Panc1 (cell line): ENCODE results near the gene INHBB. TPM values are rescaled to one million over a fixed set of nuclear protein-coding genes. Genes with fewer than 3 reads are reported as not detected.

Source experiments
- ATAC-seq: fragments of 200-7000 bp; cut with Tn5 transposase; 2 replicates; pipeline ENCODE4 v1.9.1; 2020; ENCODE audit warnings: mild to moderate bottlenecking, moderate library complexity
- BruUV-seq: library from RNA; stranded (reverse); fragments of 400-500 nt; replicated peaks from 2 replicates; lab custom pipeline; 2021; lab: Mats Ljungman, UMichigan
- CTCF ChIA-PET: fragments of 300-600 bp; sonication (Branson Sonifier 250); formaldehyde crosslinking; loops from one replicate; lab custom pipeline; 2022; ENCODE audit warnings: antibody characterized with exemption; lab: Charles Lee
- POLR2A ChIA-PET: fragments of 300-600 bp; sonication (Branson Sonifier 250); formaldehyde crosslinking; loops from one replicate; lab custom pipeline; 2022; ENCODE audit warnings: antibody characterized with exemption; lab: Charles Lee
- DNase-seq: peaks from one replicate; pipeline ENCODE4 v3.0.0-alpha.2; 2010; ENCODE audit warnings: low read depth, low spot score
- H3K27ac ChIP-seq: 2 replicates; pipeline ENCODE4 v1.5.1; 2011; ENCODE audit warnings: mild to moderate bottlenecking, low read length, inconsistent platforms
- H3K27me3 ChIP-seq: fragments of 200-500 bp; sonication (Bioruptor generic); 2 replicates; pipeline ENCODE4 v1.6.0; 2014; ENCODE audit warnings: low read length, inconsistent platforms; ENCODE audit not compliant: control insufficient read depth, insufficient read depth
- H3K36me3 ChIP-seq: fragments of 200-500 bp; sonication (Bioruptor generic); 2 replicates; pipeline ENCODE4 v1.5.1; 2014; ENCODE audit warnings: inconsistent platforms, mild to moderate bottlenecking, low read length, moderate library complexity; ENCODE audit not compliant: control insufficient read depth, insufficient read depth
- H3K4me1 ChIP-seq: 2 replicates; pipeline ENCODE4 v1.5.1; 2011; ENCODE audit warnings: inconsistent platforms, mild to moderate bottlenecking, low read length, moderate library complexity; ENCODE audit not compliant: control insufficient read depth, insufficient read depth
- H3K4me3 ChIP-seq, 2 experiments: 2 replicates each; pipeline ENCODE4 v1.5.1; 2011 to 2012; ENCODE audit warnings: low read depth in 2 of 2, low read length in 2 of 2, mild to moderate bottlenecking in 2 of 2, inconsistent platforms in 1 of 2, moderate library complexity in 1 of 2
- H3K9me3 ChIP-seq: fragments of 200-500 bp; sonication (Bioruptor generic); 2 replicates; pipeline ENCODE4 v1.5.1; 2014; ENCODE audit warnings: low read depth, mild to moderate bottlenecking, inconsistent platforms, low read length, moderate library complexity; ENCODE audit not compliant: control insufficient read depth, insufficient read depth
- REST ChIP-seq, 2 experiments: IDR thresholded peaks; 2 replicates each; pipeline ENCODE4 v1.6.1; 2011 to 2012; ENCODE audit warnings: low read depth in 2 of 2, control low read depth in 1 of 2, low read length in 1 of 2, mild to moderate bottlenecking in 1 of 2, moderate library complexity in 1 of 2; ENCODE audit not compliant: insufficient read depth in 1 of 2
- SIN3A ChIP-seq: IDR thresholded peaks from 2 replicates; pipeline ENCODE4 v1.6.1; 2012; ENCODE audit warnings: low read depth, mild to moderate bottlenecking, low read length, moderate library complexity, borderline replicate concordance; ENCODE audit not compliant: insufficient read depth
- in situ Hi-C: cut with HindIII; loops from 2 replicates; pipeline ENCODE4 v1.10.0; 2016; ENCODE audit warnings: low sequenced_read_pairs, low pct_unique_long_range_greater_than_20kb
- intact Hi-C: fragments of 100-400 bp; cut with micrococcal nuclease; formaldehyde crosslinking; loops from one replicate; pipeline ENCODE4 v1.10.0; 2022; ENCODE audit not compliant: unreplicated experiment
- total RNA-seq: library from RNA; stranded (reverse); gene quantifications from one replicate; pipeline ENCODE4 v1.2.1, GENCODE V29; 2021; ENCODE audit not compliant: unreplicated experiment
- TF ChIP-seq, protein P1 (sequence below): fragments of 450-650 bp; IDR thresholded peaks from 2 replicates; pipeline ENCODE4 v1.5.1; 2017; ENCODE audit warnings: mild to moderate bottlenecking

The INHBB gene
- total RNA-seq, 1 experiment from 2014 or later = 38.2 TPM

- no peaks in the 10 kb centered on the region for H3K27me3 ChIP-seq
- CTCF ChIA-PET = interaction anchor here (0.5 to 1.8 kb wide), 7 partner anchors 32 to 414 kb away, joined by 3 to 11 read pairs (median 4); no protein-coding TSS in a partner anchor
- in situ Hi-C loops = no loop called here
Observed at GRCh38 chr2:120343433-120344105, 2.4 kb upstream of the INHBB start.

More at GRCh38 chr2:120343433-120344105, 2.4 kb upstream of the INHBB start:
- H3K9me3 ChIP-seq = no peaks in the 10 kb centered on the region
- BruUV-seq = no TSS peak
- DNase-seq (peak; percentile 13), ATAC-seq (peak; percentile 76)
- POLR2A ChIA-PET = interaction anchor here (0.6 kb wide), 2 partner anchors 9 to 337 kb away, joined by 3 to 4 read pairs; no protein-coding TSS in a partner anchor
- H3K4me1 ChIP-seq = peaks cover 12% of the 10 kb centered on the region
- TF ChIP-seq SIN3A (no peak), REST (IDR thresholded peaks at IDR 0.05; ENCODE audit: insufficient read depth in 1 of 2, low read depth in 2 of 2, low read length in 1 of 2) (peak in 1 of 2 experiments; percentile 48; a peak in 1 of 4 replicates)
- TF ChIP-seq, protein P1, sequence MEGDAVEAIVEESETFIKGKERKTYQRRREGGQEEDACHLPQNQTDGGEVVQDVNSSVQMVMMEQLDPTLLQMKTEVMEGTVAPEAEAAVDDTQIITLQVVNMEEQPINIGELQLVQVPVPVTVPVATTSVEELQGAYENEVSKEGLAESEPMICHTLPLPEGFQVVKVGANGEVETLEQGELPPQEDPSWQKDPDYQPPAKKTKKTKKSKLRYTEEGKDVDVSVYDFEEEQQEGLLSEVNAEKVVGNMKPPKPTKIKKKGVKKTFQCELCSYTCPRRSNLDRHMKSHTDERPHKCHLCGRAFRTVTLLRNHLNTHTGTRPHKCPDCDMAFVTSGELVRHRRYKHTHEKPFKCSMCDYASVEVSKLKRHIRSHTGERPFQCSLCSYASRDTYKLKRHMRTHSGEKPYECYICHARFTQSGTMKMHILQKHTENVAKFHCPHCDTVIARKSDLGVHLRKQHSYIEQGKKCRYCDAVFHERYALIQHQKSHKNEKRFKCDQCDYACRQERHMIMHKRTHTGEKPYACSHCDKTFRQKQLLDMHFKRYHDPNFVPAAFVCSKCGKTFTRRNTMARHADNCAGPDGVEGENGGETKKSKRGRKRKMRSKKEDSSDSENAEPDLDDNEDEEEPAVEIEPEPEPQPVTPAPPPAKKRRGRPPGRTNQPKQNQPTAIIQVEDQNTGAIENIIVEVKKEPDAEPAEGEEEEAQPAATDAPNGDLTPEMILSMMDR = peak; percentile 92
- 0 out of 2 replicates have a peak overlapping the region, but pooled peaks have one; percentile 34 for H3K27ac ChIP-seq
- peak overlapping the region; percentile 8 to 57; a peak in 3 of 4 replicates for H3K4me3 ChIP-seq
- no peaks in the 10 kb centered on the region for H3K36me3 ChIP-seq
- intact Hi-C loops = loop anchor here (2.0 to 10.0 kb wide), 4 partner anchors 94 to 731 kb away; no protein-coding TSS in a partner anchor
